Cardiac fibroblast (primary cell): ENCODE results near the gene ZNHIT6.

Source experiments
- DNase-seq, 2 donors: peaks; one replicate each; pipeline versions ENCODE4 v3.0.0 to v3.0.0-alpha.2; 2010; ENCODE audit warnings: low read depth in 2 of 2
- H3K4me3 ChIP-seq, 2 donors: replicated peaks in 1 of 2; 1 replicate in 1 of 2; 2 replicates in 1 of 2; pipeline ENCODE4 v1.5.1; 2011; ENCODE audit warnings: low read depth in 2 of 2, low read length in 2 of 2, mild to moderate bottlenecking in 2 of 2, moderate library complexity in 1 of 2
- CTCF ChIP-seq: IDR thresholded peaks from one replicate; pipeline ENCODE4 v1.5.1; 2011; ENCODE audit warnings: low read depth, mild to moderate bottlenecking, low read length, inconsistent platforms

ZNHIT6 gene

GRCh38 chr1:85672031-85672660 lies 36.1 kb downstream of the ZNHIT6 start:
- no peak overlapping the region for H3K4me3 ChIP-seq
- no peak for TF ChIP-seq CTCF
- no peak for DNase-seq

GRCh38 chr1:85665932-85666331 lies 42.3 kb downstream of the ZNHIT6 start:
- TF ChIP-seq CTCF, result no peak
- no peak overlapping the region for H3K4me3 ChIP-seq
- no peak for DNase-seq

GRCh38 chr1:85663382-85663781 lies 44.9 kb downstream of the ZNHIT6 start:
- no peak for TF ChIP-seq CTCF
- H3K4me3 ChIP-seq, result no peak overlapping the region
- DNase-seq, result no peak

GRCh38 chr1:85661767-85662166 lies 46.5 kb downstream of the ZNHIT6 start:
- DNase-seq, result no peak
- H3K4me3 ChIP-seq, result no peak overlapping the region
- TF ChIP-seq CTCF, result no peak

- no peak for TF ChIP-seq CTCF
- no peak for DNase-seq
- H3K4me3 ChIP-seq, result no peak overlapping the region
Measured at GRCh38 chr1:85660541-85660940, 47.7 kb downstream of the ZNHIT6 start.

GRCh38 chr1:85659174-85659573 lies 49.1 kb downstream of the ZNHIT6 start:
- DNase-seq, result no peak
- no peak overlapping the region for H3K4me3 ChIP-seq

More at GRCh38 chr1:85659174-85659573, 49.1 kb downstream of the ZNHIT6 start:
- no peak for TF ChIP-seq CTCF
